Stimulated activated CD4-positive, alpha-beta T cell treated with anti-CD3 and anti-CD28 coated beads, Interleukin-1b, Interleukin-23, amount 100 ng/mL, for 4 hours (primary cell): Measurements from ENCODE around the gene PLEKHA5.
"Not testable (repeated sequence)": the region's sequence is repeated elsewhere in the genome, so short reads cannot be mapped to it uniquely, and the experiment has no call there.

ENCODE experiments used
- DNase-seq, 2 donors: peaks; one replicate each; pipeline ENCODE4 v3.0.0-alpha.2; 2020; ENCODE audit warnings: low read depth in 2 of 2

The PLEKHA5 gene

DNA sequence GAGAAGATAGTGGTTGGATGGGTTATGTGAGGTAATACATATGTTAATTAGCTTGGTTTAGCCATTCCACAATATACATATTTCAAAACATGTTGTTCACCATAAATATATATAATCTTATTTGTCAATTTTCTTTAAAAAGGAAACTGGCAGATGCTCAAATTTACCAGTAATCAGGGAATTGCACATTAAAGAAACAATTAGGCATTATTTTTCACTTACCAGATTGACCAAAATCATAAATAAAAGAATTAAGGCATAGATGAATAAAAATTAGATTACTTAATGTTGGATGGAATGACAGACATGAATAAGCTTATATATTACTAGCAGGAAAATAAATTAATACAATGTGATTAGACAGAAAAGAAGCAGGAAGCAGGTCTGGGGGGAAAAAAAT, 147.2 kb downstream of the PLEKHA5 start:
- no peak for DNase-seq

DNA sequence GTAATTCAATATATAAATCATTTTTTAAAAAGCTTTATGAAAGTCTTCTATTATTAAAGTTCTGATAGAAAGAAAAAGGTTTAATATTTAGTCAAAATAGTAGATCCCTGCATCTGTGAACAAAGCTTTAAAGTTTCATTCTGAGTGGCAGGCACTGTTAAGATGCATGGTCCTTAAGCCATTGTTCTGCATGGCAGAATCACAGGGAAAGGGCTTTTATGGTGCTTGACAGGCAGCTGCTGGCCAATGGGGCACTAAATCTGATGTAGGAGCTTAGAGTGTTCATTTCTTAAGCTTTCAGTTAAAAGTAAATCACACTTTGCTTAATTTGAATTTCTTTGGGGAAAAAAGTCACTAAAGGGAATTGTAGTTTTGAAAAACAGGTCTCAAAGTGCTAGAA, 148.2 kb downstream of the PLEKHA5 start:
- DNase-seq: no peak

GRCh38 chr12:19278407-19278806, 148.9 kb downstream of the PLEKHA5 start:
- no peak for DNase-seq

- no peak for DNase-seq
These were observed 152.7 kb downstream of the PLEKHA5 start for GRCh38 chr12:19282133-19282699.

GRCh38 chr12:19284658-19285057, 155.1 kb downstream of the PLEKHA5 start:
- no peak for DNase-seq

- no peak for DNase-seq
These were observed 156.4 kb downstream of the PLEKHA5 start for GRCh38 chr12:19285793-19286448.

DNA sequence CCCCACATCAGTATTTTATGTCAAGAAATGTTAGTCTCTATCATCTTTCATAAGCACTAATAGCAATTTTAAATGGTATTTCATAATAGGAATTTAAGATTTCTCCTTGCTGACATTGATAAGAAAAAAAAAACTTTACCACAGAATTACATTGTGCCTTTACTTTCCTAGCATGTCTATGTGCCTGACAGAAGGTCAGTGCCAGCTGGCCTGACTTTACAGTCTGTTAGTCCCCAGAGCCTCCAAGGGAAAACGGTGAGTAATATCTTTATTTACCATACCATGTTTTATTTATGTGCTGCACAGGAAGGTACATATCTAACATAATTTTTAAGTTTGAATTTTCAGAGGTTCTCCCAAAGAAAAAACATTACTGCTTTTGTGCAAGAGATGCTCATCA, 157.8 kb downstream of the PLEKHA5 start:
- no peak for DNase-seq

- no peak for DNase-seq
These were observed 158.6 kb downstream of the PLEKHA5 start for GRCh38 chr12:19288161-19288560.

DNA sequence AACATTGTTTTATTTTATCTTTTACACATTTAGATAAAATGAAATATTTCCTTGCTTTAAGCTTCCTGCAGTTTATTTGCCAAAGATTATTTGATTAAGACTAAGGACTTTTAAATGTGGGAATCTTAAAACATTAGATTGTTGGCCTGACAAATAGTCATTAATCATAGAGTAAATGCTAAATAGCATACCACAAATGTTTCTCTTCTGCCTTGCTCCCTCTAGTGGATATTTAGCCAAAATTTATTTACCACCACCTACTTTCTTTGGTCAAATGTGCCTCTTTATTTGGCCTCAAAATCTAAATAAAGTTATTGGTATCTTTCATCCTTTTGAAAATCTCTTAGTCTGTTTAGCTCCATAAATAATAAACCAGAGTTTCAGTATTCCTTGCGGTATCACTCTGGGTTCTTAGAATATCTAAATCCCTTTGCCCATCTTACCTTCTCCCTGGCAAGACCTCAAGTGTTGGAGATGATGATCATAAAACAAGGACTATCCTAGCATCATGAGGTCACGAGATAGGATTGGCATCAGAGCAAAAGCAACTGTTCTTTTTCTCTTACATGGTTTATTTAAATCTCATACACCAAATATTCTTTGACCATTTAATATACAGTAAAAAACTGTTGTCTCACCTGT, 159.2 kb downstream of the PLEKHA5 start:
- no peak for DNase-seq

- no peak for DNase-seq
These were observed 169.5 kb downstream of the PLEKHA5 start for GRCh38 chr12:19298836-19299605.

- DNase-seq: no peak
These were observed 170.2 kb downstream of the PLEKHA5 start for GRCh38 chr12:19299765-19300164.

DNA sequence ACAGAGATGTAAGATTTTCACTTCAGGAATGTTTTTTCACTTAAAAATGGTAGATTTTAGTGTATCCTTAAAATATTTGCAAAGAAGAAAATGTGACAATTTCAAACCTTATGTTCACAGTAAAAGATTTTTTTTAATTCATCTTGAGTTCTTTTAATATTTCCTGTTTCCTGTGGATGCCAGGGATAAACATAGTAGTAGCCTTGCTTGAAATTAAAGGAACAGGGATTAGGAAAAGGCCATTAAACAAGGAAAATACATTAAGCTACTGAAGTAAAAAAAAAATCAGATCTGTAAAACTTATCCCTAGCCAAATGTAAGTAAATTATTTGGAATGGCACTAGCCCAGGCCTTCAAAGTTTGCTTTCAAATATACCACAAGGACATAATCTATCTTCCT, 171.7 kb downstream of the PLEKHA5 start:
- no peak for DNase-seq

DNA sequence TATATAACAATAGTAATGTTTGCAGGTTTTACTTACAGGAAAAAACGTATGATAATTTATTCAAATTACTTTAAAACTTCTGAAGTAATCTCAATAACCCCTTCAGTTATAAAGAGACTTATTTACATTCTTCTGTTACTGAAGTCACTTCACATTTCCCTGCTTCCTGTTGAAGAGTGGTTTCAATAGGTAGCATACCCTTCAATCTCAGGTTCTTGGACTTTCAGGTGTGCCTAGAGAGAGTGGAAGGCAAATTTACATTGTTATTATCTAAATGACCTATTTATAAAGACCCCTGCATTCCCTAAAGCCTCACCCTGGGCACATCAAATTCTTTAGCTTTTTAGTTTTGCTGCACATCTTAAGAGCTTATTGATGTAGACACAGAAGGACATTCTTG, 172.2 kb downstream of the PLEKHA5 start:
- no peak for DNase-seq

- no peak for DNase-seq
These were observed 172.6 kb downstream of the PLEKHA5 start for GRCh38 chr12:19302100-19302640.

DNA sequence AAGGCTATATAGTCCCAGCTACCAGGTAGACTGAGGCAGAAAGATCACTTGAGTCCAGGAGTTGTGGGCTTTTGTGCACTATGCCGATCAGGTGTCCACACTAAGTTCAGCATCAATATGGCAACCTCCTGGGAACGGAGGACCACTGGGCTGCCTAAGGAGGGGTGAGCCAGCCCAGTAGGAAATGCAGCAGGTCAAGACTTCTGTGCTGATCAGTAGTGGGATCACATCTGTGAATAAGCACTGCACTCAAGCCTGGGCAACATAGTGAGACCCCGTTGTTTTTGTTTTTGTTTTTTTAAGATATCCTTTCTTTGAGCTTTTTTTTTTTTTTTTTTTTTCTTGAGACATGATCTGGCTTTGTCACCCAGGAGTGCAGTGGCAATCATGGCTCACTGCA, 174.0 kb downstream of the PLEKHA5 start:
- no peak for DNase-seq

GRCh38 chr12:19304149-19304750, 174.7 kb downstream of the PLEKHA5 start:
- DNase-seq: no peak

- DNase-seq: not testable (repeated sequence)
These were observed 176.1 kb downstream of the PLEKHA5 start for GRCh38 chr12:19305621-19306020.

- no peak for DNase-seq
These were observed 176.8 kb downstream of the PLEKHA5 start for GRCh38 chr12:19306366-19306765.

- DNase-seq: no peak
These were observed 177.9 kb downstream of the PLEKHA5 start for GRCh38 chr12:19307451-19307850.

- no peak for DNase-seq
These were observed 181.6 kb downstream of the PLEKHA5 start for GRCh38 chr12:19311165-19311564.

- no peak for DNase-seq
These were observed 183.1 kb downstream of the PLEKHA5 start for GRCh38 chr12:19312637-19313036.

DNA sequence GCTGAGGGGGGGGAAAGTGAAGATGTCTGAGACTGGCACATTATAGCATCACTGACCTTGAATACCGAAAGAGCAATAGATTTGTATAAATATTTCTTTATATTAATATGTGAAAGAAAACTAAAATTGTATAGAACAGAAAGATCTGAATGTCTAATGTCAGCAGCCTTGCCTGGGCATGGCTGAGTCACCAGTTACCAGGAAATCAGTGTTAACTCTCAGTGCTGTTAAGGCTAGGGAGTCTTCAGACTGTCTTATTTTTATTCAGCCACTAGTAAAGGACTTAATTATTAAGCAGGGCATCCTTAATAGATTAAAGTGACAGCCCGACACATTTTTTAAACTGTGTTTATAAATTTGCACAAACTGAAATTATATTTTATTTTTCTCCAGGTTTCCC, 186.9 kb downstream of the PLEKHA5 start:
- DNase-seq: no peak
